ENCODE measurements around the gene SMC5.
"Not testable (repeated sequence)": the region's sequence is repeated elsewhere in the genome, so short reads cannot be mapped to it uniquely, and the experiment has no call there.

Gene SMC5

GRCh38 chr9:70278305-70278704 lies 19.5 kb downstream of the SMC5 start:
- DNase-seq = no peak

DNA sequence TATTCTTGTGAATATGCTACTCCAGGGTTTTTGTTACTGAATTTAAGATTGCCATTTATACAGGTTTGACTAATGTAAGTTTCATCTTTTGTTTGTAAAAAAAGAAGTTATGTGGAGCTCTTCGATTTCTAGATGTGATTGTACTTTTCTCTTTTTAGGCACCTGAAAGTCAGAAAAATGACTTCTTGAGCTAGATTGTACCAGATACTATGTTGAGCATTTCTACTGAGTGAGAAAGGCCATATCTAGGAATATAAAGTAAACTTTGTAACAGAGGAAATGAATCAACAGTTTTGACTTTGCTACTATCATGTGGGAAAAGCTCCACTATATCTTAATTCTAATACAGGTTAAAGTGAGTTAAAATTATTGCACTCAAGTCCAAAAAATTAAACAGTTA lies 25.1 kb downstream of the SMC5 start:
- DNase-seq = no peak

DNA sequence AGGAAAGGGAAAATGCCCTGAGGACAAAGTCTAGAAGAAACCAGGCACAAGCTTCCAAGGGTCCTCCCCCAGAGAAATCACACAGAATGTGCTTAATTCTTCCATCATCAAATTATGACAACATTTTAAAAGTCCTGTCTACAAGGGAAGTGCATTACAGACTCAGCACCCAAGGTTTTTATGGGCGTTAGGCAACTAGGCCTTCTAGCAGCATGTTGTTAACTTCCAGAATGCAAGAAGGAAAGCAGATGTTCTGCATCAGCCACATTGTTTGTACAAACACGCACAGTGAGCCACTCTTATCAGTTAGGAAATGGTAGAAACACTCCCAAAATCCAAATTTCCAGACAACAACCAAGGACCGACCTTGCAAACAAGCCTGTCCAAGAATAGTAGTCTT lies 26.5 kb downstream of the SMC5 start:
- no peak for DNase-seq

- DNase-seq = no peak
Measured at GRCh38 chr9:70285981-70286598, 27.3 kb downstream of the SMC5 start.

DNA sequence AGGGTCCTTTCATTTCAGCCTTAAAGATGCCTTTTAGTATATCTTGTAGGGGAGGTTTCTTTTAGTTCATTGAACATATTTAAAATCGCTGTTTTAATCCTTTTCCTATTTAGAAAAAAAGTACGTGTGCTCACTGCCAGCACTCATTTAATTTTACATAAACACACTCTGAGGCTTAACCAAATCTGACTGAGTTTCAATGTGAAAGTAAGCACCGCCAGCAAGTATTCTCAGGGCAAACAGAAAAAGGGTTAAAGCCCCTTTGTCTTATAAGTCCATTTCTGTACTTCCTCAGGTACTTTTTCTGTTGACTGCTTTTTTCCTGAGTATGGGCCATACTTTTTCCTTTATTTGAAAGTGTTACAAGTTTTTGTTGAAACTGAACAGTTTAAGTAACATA lies 31.8 kb downstream of the SMC5 start:
- DNase-seq = no peak

GRCh38 chr9:70291446-70291845 lies 32.7 kb downstream of the SMC5 start:
- no peak for DNase-seq

GRCh38 chr9:70292253-70292652 lies 33.5 kb downstream of the SMC5 start:
- DNase-seq = no peak

DNA sequence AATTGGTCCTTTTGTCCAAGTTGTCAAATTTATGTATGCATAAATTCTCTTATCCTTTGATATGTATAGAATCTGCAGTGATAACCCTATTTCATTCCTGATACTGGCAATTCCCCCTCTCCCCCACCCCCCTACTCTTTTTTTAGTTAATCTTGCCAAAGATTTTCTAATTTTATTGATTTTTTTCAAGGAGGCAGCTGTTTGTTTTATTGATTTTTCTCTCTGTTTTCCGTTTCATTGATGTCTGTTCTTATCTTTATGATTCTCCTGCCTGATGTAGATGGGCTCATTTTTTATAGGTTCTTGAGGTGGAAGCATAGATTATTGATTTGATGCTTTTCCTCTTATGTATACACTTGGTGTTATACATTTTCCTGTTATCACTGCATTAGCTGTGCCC lies 34.4 kb downstream of the SMC5 start:
- no peak for DNase-seq

DNA sequence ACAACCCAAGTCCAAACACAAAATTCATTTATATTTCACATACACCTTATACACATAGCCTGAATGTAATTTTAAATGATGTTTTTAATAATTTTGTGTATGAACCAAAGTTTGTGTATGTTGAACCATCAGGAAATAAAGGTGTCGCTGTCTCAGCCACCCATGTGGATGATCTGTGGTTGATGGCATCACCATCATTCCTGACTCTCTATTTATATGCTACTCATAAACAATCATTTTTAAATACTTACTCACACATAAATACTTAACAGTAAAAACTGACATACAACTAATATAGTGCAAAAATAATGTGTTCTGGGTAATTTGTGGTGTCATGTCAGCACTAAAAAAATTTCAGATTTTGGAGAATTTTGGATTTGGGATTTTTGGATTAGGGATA lies 38.4 kb downstream of the SMC5 start:
- DNase-seq = no peak

GRCh38 chr9:70298245-70298771 lies 39.5 kb downstream of the SMC5 start:
- no peak for DNase-seq

- DNase-seq = no peak
Measured at GRCh38 chr9:70303268-70303667, 44.5 kb downstream of the SMC5 start.

DNA sequence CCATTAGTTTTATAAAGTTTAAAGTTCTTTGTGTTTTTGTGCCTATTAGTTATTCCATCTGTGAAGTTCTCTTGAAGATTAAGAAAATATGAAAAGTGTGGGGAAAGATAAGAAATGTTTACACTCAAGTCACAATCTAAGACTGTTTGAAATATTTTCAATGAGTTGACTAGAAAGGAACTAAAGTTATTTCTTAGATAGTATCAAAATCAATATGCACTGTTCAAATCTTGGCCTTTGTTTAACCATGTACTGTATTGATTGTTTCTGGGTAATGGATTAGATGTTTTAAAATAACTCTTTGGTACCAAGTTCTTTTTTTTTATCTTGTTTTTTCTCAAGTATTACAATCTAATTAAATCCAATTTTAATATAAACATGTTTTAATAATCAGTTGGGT lies 46.0 kb downstream of the SMC5 start:
- no peak for DNase-seq

DNA sequence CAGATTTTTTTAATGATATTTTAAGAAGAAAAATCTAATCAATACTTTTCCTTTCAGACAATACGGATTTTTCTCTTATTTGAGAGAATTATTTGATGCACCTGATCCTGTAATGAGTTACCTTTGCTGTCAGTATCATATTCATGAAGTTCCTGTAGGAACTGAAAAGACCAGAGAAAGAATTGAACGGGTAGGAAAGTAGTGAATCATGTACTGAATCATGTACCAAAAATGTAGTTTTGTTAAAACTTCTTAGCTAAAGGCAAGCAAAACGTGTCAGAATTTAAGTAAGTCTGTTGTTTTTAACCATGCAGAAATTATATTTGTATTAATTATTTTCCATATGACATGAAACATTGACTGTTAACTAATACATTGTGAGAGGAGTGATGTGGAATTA lies 56.6 kb downstream of the SMC5 start:
- no peak for DNase-seq

DNA sequence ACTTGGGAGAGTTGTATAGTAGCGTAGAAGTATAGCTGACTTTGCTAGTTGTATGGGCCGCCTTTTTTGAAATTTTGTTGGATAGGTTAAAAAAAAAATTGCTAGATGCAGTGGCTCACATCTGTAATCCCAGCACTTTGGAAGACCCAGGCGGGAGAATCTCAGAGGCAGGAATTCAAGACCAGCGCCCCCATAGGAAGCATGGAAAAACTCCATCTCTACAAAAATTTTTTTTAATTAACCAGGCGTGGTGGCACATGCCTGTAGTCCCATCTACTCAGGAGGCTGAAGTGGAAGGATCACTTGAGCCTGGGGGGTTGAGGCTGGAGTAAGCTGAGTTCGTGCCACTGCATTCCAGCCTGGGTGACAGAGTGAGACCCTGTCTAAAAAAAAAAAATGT lies 59.2 kb downstream of the SMC5 start:
- no peak for DNase-seq

DNA sequence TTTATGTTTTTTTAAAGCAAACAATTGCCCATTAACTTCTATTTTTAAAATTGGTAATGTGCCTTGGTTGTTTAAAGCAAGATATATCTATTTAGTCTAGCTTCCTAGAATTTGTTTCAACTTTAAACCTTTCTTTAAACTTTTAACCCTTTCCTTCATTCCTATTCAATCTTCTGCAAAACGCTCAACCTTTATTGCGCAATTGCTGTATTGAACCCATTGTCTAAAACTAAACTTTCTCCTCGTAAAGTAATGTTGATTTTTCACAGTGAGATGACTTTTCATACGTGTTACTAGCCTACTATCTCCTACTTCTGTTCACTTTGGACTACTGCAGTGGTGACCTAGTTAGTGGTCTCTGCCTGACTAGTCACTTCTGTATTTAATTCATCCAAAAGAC lies 63.3 kb downstream of the SMC5 start:
- DNase-seq = no peak

DNA sequence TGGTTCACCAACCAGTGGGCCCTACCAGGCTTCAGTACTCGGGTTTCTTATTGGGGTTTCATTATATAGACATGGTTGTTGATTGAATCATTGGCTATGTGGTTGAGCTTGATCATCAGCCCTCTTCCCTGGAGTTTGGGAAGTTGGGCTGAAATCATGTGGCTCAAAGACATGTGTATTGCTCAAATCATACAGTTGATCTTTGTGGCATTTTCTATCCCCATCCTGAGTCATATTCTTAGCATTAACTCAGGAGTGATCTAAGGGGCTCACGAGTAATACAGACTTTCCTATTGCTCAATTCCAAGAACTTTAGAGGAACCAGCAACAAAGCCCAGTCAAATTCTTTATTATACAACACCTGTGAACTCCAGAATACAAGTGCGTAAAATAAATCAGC lies 66.2 kb downstream of the SMC5 start:
- DNase-seq = no peak

DNA sequence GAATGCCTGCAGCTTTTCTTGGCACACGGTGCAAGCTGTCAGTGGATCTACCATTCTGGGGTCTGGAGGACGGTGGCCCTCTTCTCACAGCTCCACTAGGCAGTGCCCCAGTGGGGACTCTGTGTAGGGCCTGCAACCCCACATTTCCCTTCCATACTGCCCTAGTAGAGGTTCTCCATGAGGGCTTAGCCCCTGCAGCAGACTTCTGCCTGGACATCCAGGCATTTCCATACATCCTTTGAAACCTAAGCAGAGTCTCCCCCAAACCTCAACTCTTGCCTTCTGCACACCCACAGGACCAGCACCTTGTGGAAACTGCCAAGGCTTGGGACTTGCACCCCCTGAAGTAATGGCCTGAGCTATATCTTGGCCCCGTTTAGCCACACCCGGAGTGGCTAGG lies 69.8 kb downstream of the SMC5 start:
- DNase-seq = not testable (repeated sequence)

DNA sequence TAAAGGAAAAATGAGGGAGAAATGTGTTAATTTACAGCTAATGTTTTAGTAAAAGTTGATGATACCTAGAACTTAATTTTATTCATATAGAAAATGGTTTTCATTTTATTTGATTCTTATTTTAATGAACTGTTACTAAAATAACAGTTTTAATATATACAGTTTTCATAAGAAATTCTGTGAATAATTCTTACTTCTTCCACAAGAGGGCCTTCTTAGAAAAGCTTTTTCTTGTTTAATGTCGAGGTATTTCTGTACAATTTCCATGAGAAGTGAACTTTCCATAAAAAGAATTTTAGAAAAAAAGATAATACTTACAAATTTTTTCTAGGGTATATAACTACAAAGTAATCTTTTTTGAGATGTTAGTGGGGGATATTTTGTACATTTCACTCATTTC lies 81.8 kb downstream of the SMC5 start:
- DNase-seq = peak; percentile 31

- DNase-seq = no peak
Measured at GRCh38 chr9:70347046-70347445, 88.3 kb downstream of the SMC5 start.

DNA sequence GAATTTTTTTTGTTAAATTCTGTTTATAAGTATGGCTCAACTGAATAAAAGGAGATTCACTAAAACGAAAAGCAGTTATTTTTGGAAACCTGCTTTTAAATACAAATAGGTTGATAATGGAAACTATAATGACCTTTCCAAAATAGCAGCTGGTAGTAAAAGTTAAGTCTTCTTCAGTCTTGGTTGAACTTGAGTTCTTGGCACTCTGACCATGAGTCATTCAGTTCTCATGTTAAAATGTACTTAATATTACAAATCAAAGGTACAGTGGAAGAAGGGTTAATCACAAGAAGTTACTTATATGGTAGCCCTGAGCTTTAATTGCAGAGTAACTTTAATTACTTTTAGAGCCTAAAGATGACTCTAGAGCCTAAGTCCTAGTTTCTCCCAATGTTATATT lies 93.6 kb downstream of the SMC5 start:
- DNase-seq = no peak

- DNase-seq = no peak
Measured at GRCh38 chr9:70352802-70353201, 94.0 kb downstream of the SMC5 start.

DNA sequence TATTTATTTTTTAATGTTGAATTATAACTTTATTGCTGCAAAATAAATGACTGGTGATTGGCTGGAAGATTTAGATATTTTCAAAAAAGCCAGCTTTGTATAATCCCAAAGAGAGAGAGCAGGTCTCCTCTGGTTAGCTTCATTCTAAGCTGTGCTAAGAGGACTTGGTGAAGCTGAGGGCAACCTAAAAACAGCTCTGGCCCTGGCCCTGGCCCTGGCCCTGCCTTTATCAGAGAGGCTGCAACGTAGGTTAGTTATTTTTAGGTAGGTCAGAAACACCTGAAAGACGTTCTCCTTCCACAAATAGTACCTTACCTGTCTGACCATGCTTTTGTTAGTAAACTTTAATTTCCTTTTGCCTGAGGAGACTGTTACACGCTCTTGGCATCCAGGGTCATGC lies 97.0 kb downstream of the SMC5 start:
- no peak for DNase-seq

- DNase-seq = no peak
Measured at GRCh38 chr9:70362952-70363351, 104.2 kb downstream of the SMC5 start.

- DNase-seq = no peak
Measured at GRCh38 chr9:70363760-70364159, 105.0 kb downstream of the SMC5 start.

- no peak for DNase-seq
Measured at GRCh38 chr9:70367305-70367930, 108.6 kb downstream of the SMC5 start.
